A549 treated with RU486 at 1 μM for 4 hours (cell line): ENCODE data around the gene PSIP1. TPM values are rescaled to one million over a fixed set of nuclear protein-coding genes. Genes with fewer than 3 reads are reported as not detected.

Experiments
- total RNA-seq: library from RNA; stranded (reverse); fragments of 200-300 nt; extraction: Qiagen RNA extraction; gene quantifications from 5 replicates; pipeline ENCODE4 v1.2.3, GENCODE V29; 2022; ENCODE audit warnings: low read depth

The PSIP1 gene
- 46.6 to 72.1 TPM (median 67.1 TPM) in 5 replicates for total RNA-seq

GRCh38 chr9:15510789-15511575 lies at the start of gene PSIP1:
PSIP1 (minus strand) TSS chr9:15510970; CDS start chr9:15510188, 782 bp downstream.

GRCh38 chr9:15552636-15553527 lies 42.1 kb upstream of the PSIP1 start, which contains the start of gene CCDC171:
CCDC171 (plus strand) TSS chr9:15553043; CDS start chr9:15564089, 11,046 bp downstream.

GRCh38 chr9:15422372-15423230 lies 88.2 kb downstream of the PSIP1 start, which contains the start of gene SNAPC3:
SNAPC3 (plus strand) TSS chr9:15422876; CDS start chr9:15422880, 4 bp downstream.

Other genes with a start within 250 kb of the PSIP1 start
- 0.51 to 1.2 TPM (median 0.87 TPM) in 5 replicates for gene TTC39B, start 203.8 kb downstream of the PSIP1 start, total RNA-seq
- 11.4 to 19.3 TPM (median 16.5 TPM) in 5 replicates for gene SNAPC3, start 88.1 kb downstream of the PSIP1 start, total RNA-seq
- 0.15 to 0.51 TPM (median 0.44 TPM) in 5 replicates for gene CCDC171, start 42.1 kb upstream of the PSIP1 start, total RNA-seq